GM19043 (cell line): ENCODE results near the gene ACRV1.
"Not testable (repeated sequence)": the region's sequence is repeated elsewhere in the genome, so short reads cannot be mapped to it uniquely, and the experiment has no call there.

ENCODE experiments used
- ATAC-seq: cut with Tn5 transposase; IDR thresholded peaks from one replicate; pipeline ENCODE4 v1.9.1; 2021; ENCODE audit warnings: low read depth; ENCODE audit not compliant: unreplicated experiment

ACRV1 gene

DNA sequence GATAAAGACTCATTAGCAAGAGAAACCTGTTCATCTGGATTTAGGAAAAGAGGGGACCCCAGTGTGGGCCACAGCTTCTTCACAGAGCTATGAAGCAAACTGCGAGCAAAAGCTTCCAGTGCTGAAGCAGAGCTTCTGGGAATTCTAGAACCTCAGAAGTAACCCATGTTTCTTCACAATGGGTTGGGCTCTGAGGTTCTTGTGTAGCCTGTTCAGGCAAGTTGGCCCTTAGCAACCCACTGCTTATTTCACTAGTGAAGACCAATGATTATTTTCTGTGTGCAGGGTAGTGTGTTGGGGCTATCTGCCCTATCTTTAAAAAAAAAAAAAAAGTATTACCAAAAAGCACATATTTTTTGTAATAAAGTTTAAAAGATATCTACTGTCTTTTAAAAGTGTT, at the start of gene ACRV1:
TSS of gene ACRV1 (minus strand) at position 101 of the 400 bp plus-strand sequence. CDS start at position 34, 67 bp downstream.
- ATAC-seq, result no peak

DNA sequence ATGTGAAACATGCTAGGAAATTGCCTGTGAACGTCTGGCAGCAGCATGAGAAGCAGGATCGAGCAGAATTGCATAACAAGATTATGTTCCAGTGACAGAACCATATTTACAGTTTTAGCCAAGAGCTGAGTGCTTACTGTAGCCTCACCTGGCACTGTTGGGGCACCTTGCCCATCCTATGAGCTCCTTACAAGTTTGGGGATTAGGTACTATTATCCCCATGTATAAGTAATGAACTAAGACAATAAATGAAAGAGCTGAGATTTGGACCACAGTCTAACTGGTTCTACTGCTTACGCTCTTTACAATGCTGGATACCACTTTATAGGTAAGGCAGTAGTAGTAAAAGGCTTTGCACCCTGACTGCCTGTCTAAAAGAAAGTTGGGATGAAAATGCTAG, 48.3 kb upstream of the ACRV1 start:
- ATAC-seq, result no peak

- no peak for ATAC-seq
Observed at GRCh38 chr11:125724125-125724524, 43.5 kb upstream of the ACRV1 start.

DNA sequence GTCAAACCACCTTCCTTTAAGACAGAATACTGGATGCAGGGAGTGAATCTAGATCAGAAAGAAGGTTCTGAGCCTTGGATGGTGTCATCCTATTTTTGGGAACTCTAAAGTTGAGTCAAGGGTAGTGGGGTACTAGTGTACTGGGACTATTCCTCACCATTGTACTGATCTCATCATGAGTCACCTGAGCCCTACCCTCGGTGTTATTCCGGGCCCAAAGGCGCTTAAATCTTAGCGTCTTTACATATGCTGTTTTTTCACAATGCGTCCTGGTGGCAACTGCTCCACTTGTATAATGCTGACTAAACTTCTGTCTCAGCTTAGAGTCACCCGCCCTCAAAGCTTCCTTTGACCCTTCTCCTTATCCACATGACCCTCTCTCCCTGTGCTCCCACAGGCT, 40.1 kb upstream of the ACRV1 start:
- ATAC-seq, result no peak

DNA sequence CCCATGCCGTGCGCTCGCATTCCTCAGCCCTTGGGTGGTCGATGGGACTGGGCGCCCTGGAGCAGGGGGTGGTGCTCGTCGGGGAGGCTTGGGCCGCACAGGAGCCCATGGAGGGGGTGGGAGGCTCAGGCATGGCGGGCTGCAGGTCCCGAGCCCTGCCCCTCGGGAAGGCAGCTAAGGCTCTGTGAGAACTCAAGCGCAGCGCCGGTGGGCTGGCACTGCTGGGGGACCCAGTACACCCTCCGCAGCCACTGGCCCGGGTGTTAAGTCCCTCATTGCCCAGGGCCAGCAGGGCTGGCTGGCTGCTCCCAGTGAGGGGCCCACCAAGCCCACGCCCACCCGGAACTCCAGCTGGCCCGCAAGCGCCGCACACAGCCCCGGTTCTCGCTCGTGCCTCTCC, 24.0 kb upstream of the ACRV1 start:
- ATAC-seq, result not testable (repeated sequence)

DNA sequence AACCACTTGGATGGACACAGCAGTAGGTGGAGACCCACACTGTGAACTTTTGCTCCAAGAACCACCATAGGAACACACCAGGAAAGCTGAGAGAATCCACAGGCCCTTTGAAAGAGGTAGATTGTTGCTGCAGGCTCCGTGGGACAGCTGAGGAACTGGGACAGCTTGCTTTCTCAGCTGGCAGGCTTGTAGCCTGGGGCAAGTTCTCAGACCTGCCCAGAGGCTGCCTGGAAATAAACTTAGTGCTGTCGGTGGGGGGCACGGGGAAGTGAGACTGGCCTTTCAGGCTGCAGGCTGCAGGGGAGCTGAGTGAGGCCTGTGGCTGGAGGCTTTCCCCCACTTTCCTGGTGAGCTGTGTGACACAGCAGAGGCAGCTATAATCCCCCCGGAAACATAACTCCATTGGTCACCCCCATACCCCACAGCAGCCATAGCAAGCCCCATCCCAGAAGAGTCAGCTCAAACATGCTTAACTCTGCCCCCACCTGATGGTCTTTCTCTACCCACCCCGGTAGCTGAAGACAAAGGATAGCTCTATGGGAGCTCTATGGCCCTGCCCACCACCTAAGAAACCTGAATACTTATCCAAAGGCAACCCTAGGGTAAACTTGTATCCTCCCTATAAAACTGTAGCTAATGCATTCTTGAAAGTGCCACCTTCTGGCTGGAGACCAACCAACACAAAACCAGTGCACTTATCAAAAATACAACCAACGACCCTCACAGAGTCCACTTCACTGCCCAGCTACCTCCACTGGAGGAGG, 21.4 kb upstream of the ACRV1 start:
- no peak for ATAC-seq

GRCh38 chr11:125701018-125701610, 20.5 kb upstream of the ACRV1 start:
- ATAC-seq, result no peak

DNA sequence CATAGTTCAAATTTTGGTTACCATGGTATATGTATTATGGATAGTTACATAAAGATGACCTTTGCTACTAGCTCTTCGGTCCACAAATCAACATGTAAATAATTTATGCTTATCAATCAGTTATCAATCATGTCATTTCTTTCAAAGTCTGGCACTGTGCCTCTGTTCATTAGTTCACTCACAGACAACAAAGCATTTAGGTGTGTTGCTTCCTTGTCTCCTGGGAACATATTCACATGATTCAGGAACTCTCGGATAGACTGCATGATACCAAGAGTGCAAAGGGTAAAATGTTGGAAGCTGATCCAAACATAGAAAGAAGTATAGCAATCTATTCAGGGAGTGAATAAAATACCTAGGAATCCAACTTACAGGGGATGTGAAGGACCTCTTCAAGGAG, 14.3 kb upstream of the ACRV1 start:
- no peak for ATAC-seq

DNA sequence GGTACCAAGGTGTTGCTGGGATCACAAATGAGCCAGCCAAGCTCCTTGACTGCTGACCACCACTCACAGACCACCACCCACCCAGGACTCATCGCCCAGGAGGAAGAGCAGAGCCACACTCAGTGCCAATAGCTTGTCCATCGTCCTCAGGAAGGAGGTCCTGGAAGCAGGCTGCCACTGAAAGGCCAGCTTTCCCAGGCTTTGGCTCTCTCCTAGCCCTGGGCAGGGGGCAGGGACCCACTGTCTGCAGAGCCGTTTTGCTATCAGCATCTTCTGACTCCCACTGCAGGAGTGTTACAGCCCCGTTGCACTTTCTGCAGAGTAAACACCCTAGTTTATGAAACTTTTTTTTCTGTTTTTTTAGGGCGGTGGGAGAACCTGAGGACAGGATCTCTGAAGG, 12.2 kb upstream of the ACRV1 start:
- no peak for ATAC-seq

- ATAC-seq, result no peak
Observed at GRCh38 chr11:125690006-125690405, 9.4 kb upstream of the ACRV1 start.

GRCh38 chr11:125689274-125689859, 8.7 kb upstream of the ACRV1 start:
- ATAC-seq, result no peak

DNA sequence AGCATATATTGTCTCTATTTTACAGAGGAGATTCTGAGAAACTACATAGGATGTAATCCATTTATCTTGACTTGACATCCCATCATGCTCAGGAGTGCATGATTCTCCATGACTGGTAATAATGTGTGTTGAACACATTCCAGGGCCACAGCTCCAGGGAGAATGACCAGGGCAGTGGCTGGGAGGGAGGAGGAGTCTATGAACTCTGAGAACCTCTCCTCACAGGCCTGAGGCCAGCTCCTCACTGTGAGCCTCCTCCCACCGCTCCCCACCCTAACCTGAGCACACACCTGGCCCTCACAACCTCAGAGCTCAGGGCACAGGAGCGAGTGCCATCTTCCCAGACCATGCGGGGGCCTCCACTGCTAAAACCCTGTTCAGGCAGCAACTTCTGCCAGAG, 8.0 kb upstream of the ACRV1 start:
- ATAC-seq, result no peak

GRCh38 chr11:125688066-125688465, 7.4 kb upstream of the ACRV1 start:
- ATAC-seq, result no peak

DNA sequence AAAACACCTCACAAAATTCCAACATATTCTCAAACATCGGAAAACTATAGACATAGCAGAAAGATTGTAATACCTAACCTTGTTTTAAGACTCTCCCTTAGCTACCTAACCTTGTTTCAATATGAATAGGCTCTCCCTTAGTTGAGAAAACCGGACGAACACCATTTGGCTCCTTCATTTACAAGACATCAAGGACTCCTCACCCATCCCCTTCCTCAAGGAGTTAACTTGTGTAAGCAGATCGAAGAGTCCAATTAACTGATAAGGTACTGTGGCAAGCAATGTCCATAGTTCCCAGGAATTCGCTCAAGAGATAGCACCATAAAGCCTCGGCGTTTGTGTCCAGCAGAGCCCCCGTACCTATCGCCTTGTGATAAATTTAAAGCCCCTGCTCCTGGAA, 4.6 kb upstream of the ACRV1 start:
- no peak for ATAC-seq

DNA sequence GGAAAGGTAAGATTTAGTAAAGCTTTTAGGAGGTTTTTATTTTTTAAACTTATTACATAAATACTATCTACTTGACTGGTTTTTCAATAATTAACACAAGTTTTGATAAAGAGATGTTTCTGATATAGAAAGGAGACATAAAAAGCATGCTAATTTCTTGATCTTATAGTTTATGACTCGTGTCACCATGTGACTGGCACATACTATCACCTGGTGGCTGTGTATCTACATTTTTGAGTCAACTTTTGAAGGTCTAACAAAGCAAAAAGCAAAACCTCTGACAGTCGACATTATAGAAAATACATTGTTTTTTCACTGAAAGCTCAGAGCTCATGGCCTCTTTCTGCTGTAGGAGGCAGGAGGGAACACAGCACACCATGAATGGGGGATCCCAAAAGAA, 810 bp downstream of the ACRV1 start:
- ATAC-seq, result no peak

DNA sequence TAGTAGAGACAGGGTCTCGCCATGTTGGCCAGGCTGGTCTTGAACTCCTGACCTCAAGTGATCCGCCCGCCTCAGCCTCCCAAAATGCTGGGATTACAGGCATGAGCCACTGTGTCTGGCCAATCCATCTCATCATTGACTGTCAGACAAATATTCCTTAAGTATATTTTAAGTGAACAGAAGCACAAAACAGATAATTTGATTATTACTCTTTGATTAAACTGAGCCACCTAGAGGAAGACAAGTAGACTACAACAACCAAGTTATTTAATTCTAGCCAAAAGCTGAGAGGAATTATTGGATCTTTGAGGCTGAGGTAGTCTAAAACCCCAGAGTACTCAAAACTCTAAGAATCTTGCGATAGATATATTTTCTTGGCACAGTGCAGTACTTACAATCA, 1.2 kb downstream of the ACRV1 start:
- ATAC-seq, result no peak

DNA sequence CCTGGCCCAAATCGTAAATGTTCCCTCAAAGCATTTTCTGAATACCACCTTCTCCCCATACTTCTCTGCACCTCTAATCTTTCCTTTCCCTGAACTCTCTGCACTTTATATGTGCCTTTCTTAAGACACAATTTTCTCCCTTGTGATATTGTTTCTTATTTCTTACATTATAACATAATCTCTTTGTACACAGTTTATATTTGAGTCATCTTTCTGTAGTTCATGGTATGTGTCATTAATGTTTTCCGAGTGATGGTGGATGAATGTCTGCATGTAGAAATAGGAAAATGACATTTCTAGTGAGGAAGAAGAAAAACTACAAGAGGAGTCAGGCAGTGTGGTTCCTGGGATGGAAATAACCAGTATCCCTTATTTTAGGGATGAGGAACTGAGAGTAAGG, 5.5 kb downstream of the ACRV1 start:
- ATAC-seq, result no peak

- no peak for ATAC-seq
Observed at GRCh38 chr11:125674210-125674609, 6.4 kb downstream of the ACRV1 start.

GRCh38 chr11:125671561-125671960, 9.1 kb downstream of the ACRV1 start:
- no peak for ATAC-seq

DNA sequence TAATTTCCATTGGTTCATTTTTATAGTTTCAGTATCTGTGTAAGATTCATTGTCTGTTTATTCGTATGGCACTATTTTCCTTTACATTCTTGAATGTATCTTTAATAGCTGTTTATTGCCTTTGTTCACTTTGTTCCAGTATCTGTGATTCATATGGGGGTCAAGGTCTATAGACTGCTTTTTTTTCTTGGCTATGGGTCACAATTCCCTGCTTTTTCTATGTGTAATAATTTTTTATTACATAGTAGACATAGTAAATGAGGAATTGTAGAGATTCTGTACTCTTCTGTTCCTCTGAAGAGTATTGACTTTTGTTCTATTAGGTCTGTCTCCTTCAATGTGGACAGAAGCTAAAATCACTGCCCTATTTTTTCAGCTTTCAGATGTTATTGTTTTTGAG, 10.5 kb downstream of the ACRV1 start:
- ATAC-seq, result no peak

DNA sequence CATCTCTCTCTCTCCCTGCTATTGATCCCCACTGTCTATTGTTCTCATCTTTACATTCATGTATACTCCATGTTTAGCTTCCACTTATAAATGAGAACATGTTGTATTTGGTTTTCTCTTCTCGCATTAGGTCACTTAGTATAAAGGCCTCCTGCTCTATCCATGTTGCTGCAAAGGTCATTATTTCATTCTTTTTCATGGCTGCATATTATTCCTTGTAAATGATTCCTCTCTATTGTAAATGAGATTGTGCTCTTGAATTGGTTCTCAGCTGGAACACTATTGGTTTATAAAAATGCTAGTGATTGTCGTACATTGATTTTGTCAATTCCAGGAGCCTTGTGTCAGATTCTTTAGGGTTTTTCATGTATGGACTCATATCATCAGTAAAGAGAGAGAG, 13.5 kb downstream of the ACRV1 start:
- ATAC-seq, result no peak

- no peak for ATAC-seq
Observed at GRCh38 chr11:125663910-125664309, 16.7 kb downstream of the ACRV1 start.
